Activated CD4-positive, alpha-beta memory T cell treated with anti-CD3 and anti-CD28 coated beads, Interleukin-2, amount 10 ng/mL, durations not matched to agents 7 days and 5 days (primary cell): ENCODE results near the gene RPGRIP1L. TPM values are rescaled to one million over a fixed set of nuclear protein-coding genes. Genes with fewer than 3 reads are reported as not detected.

Experiments
- CTCF ChIA-PET: fragments of 350-600 bp; sonication (Branson Sonifier 250); formaldehyde crosslinking; loops from one replicate; lab custom pipeline; 2021; ENCODE audit warnings: antibody characterized with exemption, inconsistent platforms; lab: Charles Lee
- POLR2A ChIA-PET: fragments of 350-600 bp; sonication (Branson Sonifier 250); formaldehyde crosslinking; loops from one replicate; lab custom pipeline; 2021; ENCODE audit warnings: antibody characterized with exemption; lab: Charles Lee
- DNase-seq: peaks from one replicate; pipeline ENCODE4 v3.0.0-alpha.2; 2020
- H3K27ac Mint-ChIP-seq: one replicate; pipeline ENCODE4 v1.8.0; 2021; ENCODE audit warnings: mild to moderate bottlenecking, mixed read lengths
- H3K27me3 Mint-ChIP-seq: one replicate; pipeline ENCODE4 v1.8.0; 2021; ENCODE audit warnings: mixed read lengths
- H3K36me3 Mint-ChIP-seq: one replicate; pipeline ENCODE4 v1.8.0; 2021; ENCODE audit warnings: low read depth, mixed read lengths
- H3K4me1 Mint-ChIP-seq: one replicate; pipeline ENCODE4 v1.8.0; 2021; ENCODE audit warnings: mixed read lengths
- H3K4me3 Mint-ChIP-seq: one replicate; pipeline ENCODE4 v1.8.0; 2021; ENCODE audit warnings: mild to moderate bottlenecking, mixed read lengths
- H3K9me3 Mint-ChIP-seq: one replicate; pipeline ENCODE4 v1.8.0; 2021; ENCODE audit warnings: mixed read lengths
- total RNA-seq, 2 experiments: library from RNA; stranded (reverse); gene quantifications; one replicate each; pipeline ENCODE4 v1.2.3, GENCODE V29; 2021

RPGRIP1L gene
- total RNA-seq, 2 experiments from 2014 or later = 4.5 to 5.1 TPM

DNA sequence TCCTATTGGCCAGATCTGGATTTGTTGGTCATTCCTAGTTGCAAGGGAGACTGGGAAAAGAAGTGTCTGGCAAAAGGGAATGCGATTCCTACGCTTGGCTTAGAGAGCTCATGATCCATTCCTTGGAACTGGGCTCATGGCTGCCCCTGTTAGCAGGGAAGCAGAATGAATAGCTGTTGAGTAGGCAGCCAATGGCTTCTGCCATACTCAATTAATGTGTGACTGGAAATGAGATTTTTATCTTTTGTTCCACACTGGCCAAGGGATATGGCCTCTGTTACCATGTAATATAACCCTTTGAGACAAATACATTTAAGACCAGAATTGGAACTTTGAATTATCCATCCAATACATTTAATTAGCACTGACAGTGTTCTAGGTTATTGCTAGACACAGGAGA lies 31.2 kb upstream of the RPGRIP1L start:
- Mint-ChIP-seq H3K27me3 (no peaks in the 10 kb centered on the region), H3K9me3 (no peaks in the 10 kb centered on the region), H3K36me3 (no peaks in the 10 kb centered on the region), H3K4me3 (no peak overlapping the region), H3K27ac (no peak overlapping the region), H3K4me1 (no peaks in the 10 kb centered on the region)
- DNase-seq = no peak
- ChIA-PET POLR2A (no interaction called here), CTCF (interaction anchor here (1.4 kb wide), 1 partner anchor 8 kb away, joined by 3 read pairs; no protein-coding TSS in a partner anchor)

DNA sequence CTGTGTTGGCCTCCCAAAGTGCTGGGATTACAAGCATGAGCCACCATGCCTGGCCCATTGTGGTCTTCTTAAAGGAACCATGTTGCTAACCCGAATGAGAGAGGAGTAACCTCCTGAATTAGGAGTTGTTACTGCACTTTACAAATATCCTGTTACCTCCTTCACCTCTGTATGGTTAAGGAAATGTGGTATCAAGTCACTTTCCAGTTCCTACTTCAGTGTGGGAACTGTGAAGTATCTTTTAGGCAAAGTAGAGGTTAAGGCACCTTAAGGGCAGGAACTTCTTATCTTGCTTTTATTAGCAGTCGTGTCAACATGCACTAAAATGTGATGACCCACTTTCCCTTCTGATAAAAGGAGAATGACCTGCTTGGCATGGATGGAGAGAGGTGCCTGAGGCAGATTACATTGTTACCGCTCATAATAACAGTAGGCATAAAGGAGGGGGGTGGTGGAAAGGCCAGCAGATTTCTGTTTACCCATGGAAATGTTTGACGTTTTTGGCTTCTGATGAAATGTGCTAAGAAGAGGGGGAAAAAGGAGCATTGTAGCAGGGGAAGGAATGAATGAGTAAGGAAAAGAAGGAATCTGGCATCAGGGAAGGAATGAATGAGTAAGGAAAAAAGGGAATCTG lies 28.8 kb upstream of the RPGRIP1L start:
- no peak for DNase-seq
- H3K4me3 Mint-ChIP-seq = no peak overlapping the region
- H3K4me1 Mint-ChIP-seq = no peaks in the 10 kb centered on the region
- H3K27ac Mint-ChIP-seq = no peak overlapping the region
- no peaks in the 10 kb centered on the region for H3K27me3 Mint-ChIP-seq
- peaks cover 3% of the 10 kb centered on the region for H3K36me3 Mint-ChIP-seq
- CTCF ChIA-PET = interaction anchor here (0.6 to 0.7 kb wide), 2 partner anchors 42 to 345 kb away, joined by 3 read pairs; no protein-coding TSS in a partner anchor
- no peaks in the 10 kb centered on the region for H3K9me3 Mint-ChIP-seq
- POLR2A ChIA-PET = no interaction called here

DNA sequence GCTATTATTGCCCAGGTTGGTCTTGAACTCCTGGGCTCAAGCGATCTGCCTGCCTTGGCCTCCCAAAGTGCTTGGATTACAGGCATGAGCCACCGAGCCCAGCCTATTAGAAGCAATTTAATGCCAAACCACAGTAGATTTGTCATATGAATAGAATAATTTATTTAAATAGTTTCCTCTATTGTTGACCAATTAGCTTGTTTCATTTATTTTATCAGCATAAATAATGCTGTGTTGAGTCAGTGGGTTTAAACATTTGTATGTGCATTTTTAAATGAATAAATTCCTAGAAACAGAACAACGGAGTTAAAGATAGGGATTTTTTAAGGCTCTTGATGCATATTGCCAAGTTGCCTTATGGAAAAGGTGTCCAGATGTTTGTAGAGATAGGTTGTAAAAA lies 27.0 kb upstream of the RPGRIP1L start:
- CTCF ChIA-PET = interaction anchor here (1.5 kb wide), 1 partner anchor 13 kb away, joined by 8 read pairs; no protein-coding TSS in a partner anchor

DNA sequence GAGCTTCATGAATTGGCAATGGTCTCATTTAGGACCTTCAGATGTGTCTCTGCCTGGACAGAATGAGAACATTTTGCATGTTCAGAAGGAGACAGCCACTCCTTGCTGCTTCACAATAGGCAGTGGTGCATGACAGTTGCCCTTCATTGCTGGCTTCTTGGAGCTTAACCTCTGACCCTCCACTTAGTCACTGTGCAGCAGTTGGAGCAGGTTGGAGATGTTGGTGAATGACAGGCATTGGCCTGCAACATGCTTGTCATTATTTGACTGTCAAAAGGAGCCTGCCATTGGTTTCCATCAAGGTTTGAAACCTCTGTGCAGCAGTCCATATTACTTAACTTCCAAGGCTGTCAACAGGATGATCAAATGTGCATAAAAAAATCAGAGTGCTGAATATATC lies 23.0 kb upstream of the RPGRIP1L start:
- POLR2A ChIA-PET = no interaction called here
- no peaks in the 10 kb centered on the region for H3K4me1 Mint-ChIP-seq
- no peaks in the 10 kb centered on the region for H3K9me3 Mint-ChIP-seq
- CTCF ChIA-PET = no interaction called here
- H3K36me3 Mint-ChIP-seq = peaks cover 7% of the 10 kb centered on the region
- no peak for DNase-seq
- no peak overlapping the region for H3K27ac Mint-ChIP-seq
- H3K27me3 Mint-ChIP-seq = no peaks in the 10 kb centered on the region
- H3K4me3 Mint-ChIP-seq = no peak overlapping the region

More for the DNA sequence above, 27.0 kb upstream of the RPGRIP1L start:
- no peak overlapping the region for H3K4me3 Mint-ChIP-seq
- no peak overlapping the region for H3K27ac Mint-ChIP-seq
- POLR2A ChIA-PET = no interaction called here
- H3K27me3 Mint-ChIP-seq = no peaks in the 10 kb centered on the region
- H3K9me3 Mint-ChIP-seq = no peaks in the 10 kb centered on the region
- DNase-seq = no peak
- H3K4me1 Mint-ChIP-seq = no peaks in the 10 kb centered on the region
- H3K36me3 Mint-ChIP-seq = peaks cover 7% of the 10 kb centered on the region

GRCh38 chr16:53721017-53721416 lies 17.4 kb upstream of the RPGRIP1L start:
- Mint-ChIP-seq H3K4me3 (no peak overlapping the region), H3K36me3 (peaks cover 3% of the 10 kb centered on the region), H3K4me1 (peaks cover 3% of the 10 kb centered on the region), H3K27ac (no peak overlapping the region), H3K9me3 (no peaks in the 10 kb centered on the region), H3K27me3 (no peaks in the 10 kb centered on the region)
- no peak for DNase-seq
- POLR2A ChIA-PET = no interaction called here
- CTCF ChIA-PET = no interaction called here

DNA sequence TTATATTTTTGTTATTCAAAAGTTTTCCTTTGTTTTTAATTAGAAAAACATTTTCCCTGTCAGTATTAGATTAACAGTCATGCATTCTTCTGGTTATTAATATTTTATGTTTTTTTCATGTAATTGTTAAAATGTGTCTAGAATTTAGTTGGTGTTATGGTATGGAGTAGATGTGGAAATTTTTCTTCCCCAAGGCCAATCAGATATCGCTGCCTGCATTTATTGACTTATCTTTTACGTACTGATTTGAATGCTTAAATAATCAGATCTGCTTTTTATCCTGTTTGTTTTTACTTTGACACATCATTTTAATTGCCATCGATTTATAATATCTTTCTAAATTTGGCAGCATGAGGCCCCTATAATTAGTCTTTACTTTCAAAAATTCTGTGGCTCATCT lies 13.9 kb upstream of the RPGRIP1L start:
- peaks cover 8% of the 10 kb centered on the region for H3K4me1 Mint-ChIP-seq

GRCh38 chr16:53715023-53715384 lies 11.3 kb upstream of the RPGRIP1L start:
- H3K27ac Mint-ChIP-seq = no peak overlapping the region
- ChIA-PET CTCF (no interaction called here), POLR2A (no interaction called here)
- DNase-seq = no peak
- H3K27me3 Mint-ChIP-seq = no peaks in the 10 kb centered on the region
- H3K4me1 Mint-ChIP-seq = peaks cover 8% of the 10 kb centered on the region
- H3K4me3 Mint-ChIP-seq = no peak overlapping the region
- no peaks in the 10 kb centered on the region for H3K9me3 Mint-ChIP-seq
- H3K36me3 Mint-ChIP-seq = peaks cover 3% of the 10 kb centered on the region

More for the DNA sequence above, 13.9 kb upstream of the RPGRIP1L start:
- H3K4me3 Mint-ChIP-seq = no peak overlapping the region
- no peak overlapping the region for H3K27ac Mint-ChIP-seq
- CTCF ChIA-PET = no interaction called here
- peaks cover 5% of the 10 kb centered on the region for H3K36me3 Mint-ChIP-seq
- POLR2A ChIA-PET = no interaction called here
- DNase-seq = no peak
- no peaks in the 10 kb centered on the region for H3K9me3 Mint-ChIP-seq
- H3K27me3 Mint-ChIP-seq = no peaks in the 10 kb centered on the region

DNA sequence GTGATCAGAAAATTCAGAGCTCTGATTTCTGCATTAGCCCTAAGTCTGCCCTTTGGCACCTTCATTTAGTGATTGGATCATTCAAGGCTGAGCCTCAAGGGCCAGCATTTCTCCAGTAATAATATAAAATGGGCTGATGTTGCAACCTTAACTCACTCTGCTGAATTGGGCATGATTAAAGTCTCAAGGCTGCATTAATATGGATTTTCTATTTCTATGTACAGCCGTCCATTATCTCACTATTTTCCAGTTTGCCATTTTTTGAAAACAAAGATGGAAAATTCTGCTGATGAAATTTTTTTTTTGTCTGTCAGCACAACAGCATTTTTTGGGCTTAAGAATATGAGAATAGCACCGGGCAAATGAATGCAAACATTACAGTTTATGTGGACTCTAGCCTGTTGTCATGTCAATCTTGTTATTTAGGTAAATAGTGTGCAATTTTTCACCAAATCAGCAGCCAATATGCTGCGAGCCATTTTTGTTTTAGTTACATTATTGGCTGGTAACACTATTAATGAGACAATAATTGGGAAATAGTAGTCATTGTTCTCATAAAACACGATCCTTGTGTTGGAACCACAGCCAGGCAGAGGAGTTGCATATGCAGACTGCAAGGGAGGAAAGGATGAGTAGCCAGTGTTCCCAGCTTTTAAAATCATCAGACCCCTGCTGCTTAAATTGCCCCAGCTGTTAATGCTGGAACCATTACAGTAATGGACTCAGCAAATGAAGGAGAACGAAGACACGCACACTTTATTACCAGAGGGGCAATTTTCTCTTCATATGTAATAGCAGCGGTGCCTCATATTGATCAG lies 10.8 kb upstream of the RPGRIP1L start:
- Mint-ChIP-seq H3K9me3 (no peaks in the 10 kb centered on the region), H3K4me3 (no peak overlapping the region), H3K36me3 (peaks cover 6% of the 10 kb centered on the region), H3K27ac (no peak overlapping the region), H3K4me1 (peaks cover 8% of the 10 kb centered on the region), H3K27me3 (no peaks in the 10 kb centered on the region)
- ChIA-PET CTCF (no interaction called here), POLR2A (no interaction called here)
- DNase-seq = no peak

- ChIA-PET POLR2A (no interaction called here), CTCF (no interaction called here)
- no peak for DNase-seq
- H3K9me3 Mint-ChIP-seq = no peaks in the 10 kb centered on the region
- peaks cover 6% of the 10 kb centered on the region for H3K36me3 Mint-ChIP-seq
- peaks cover 8% of the 10 kb centered on the region for H3K4me1 Mint-ChIP-seq
- H3K27ac Mint-ChIP-seq = no peak overlapping the region
- H3K27me3 Mint-ChIP-seq = no peaks in the 10 kb centered on the region
- no peak overlapping the region for H3K4me3 Mint-ChIP-seq
These were observed 9.9 kb upstream of the RPGRIP1L start for GRCh38 chr16:53713403-53714204.

DNA sequence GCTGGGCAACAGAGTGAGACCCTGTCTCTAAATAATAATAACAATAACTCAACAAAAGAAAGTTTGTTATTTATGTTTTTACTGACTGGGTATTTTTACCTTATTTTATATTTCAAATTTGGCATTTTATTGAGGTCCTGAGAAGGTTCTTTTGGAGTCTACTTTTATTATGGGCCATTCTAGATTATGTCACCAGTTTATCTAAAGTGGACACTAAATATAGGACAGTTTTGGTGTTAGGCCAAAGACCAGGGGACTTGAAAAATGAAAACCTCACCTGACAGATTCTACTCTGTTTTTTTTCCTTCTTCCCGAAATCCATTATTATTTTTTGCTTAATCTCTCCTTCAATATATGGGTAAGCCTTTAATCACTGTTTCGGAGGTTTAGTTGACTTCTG lies 8.4 kb upstream of the RPGRIP1L start:
- Mint-ChIP-seq H3K27ac (no peak overlapping the region), H3K4me3 (no peak overlapping the region), H3K36me3 (peaks cover 14% of the 10 kb centered on the region), H3K9me3 (no peaks in the 10 kb centered on the region), H3K27me3 (no peaks in the 10 kb centered on the region), H3K4me1 (peaks cover 11% of the 10 kb centered on the region)
- POLR2A ChIA-PET = no interaction called here
- DNase-seq = no peak
- CTCF ChIA-PET = no interaction called here

- H3K36me3 Mint-ChIP-seq = peaks cover 18% of the 10 kb centered on the region
These were observed 7.7 kb upstream of the RPGRIP1L start for GRCh38 chr16:53711390-53711789.

DNA sequence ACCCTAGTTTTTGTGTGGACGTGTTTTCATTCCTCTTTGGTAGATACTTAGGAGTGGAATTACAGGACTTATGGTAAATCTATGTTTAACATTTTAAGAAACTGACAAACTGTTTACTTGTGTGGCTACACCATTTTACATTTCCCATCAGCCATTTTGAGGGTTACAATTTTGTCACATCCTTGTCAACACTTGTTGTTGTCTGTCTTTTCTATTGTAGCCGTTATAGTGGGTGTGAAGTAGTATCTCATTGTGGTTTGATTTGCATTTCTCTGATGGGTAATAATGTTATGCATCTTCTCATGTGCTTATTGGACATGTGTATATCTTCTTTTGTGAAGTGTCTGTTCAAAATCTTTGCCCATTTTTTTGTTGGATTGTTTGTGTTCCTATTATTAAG lies 4.8 kb upstream of the RPGRIP1L start:
- H3K27ac Mint-ChIP-seq = no peak overlapping the region
- H3K4me1 Mint-ChIP-seq = peaks cover 26% of the 10 kb centered on the region
- DNase-seq = no peak
- peaks cover 21% of the 10 kb centered on the region for H3K36me3 Mint-ChIP-seq
- CTCF ChIA-PET = no interaction called here
- POLR2A ChIA-PET = no interaction called here
- no peaks in the 10 kb centered on the region for H3K9me3 Mint-ChIP-seq
- H3K27me3 Mint-ChIP-seq = no peaks in the 10 kb centered on the region
- no peak overlapping the region for H3K4me3 Mint-ChIP-seq

More at GRCh38 chr16:53711390-53711789, 7.7 kb upstream of the RPGRIP1L start:
- H3K27me3 Mint-ChIP-seq = no peaks in the 10 kb centered on the region
- H3K9me3 Mint-ChIP-seq = no peaks in the 10 kb centered on the region
- H3K27ac Mint-ChIP-seq = no peak overlapping the region
- no peak for DNase-seq
- peaks cover 13% of the 10 kb centered on the region for H3K4me1 Mint-ChIP-seq
- ChIA-PET POLR2A (no interaction called here), CTCF (no interaction called here)
- no peak overlapping the region for H3K4me3 Mint-ChIP-seq

DNA sequence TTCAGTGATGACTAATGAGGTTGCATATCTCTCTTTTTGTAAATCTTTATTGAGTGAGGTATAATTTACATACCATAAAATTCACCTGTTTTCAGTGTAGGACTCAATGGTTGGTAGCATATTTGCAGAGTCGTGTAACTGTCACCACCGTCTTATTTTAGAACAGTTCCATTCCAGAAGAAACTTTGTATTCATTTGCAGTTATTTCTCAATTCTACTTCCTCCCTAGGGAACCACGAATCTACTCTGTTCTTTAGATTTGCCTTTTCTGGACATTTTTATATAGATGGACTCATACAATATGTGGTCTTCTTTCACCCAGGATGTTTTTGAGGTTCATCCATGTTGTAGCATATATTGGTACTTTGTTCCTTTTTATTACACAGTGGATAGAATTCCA lies 4.0 kb upstream of the RPGRIP1L start:
- Mint-ChIP-seq H3K27ac (no peak overlapping the region), H3K27me3 (no peaks in the 10 kb centered on the region), H3K4me3 (no peak overlapping the region), H3K4me1 (peaks cover 26% of the 10 kb centered on the region), H3K9me3 (no peaks in the 10 kb centered on the region), H3K36me3 (peaks cover 20% of the 10 kb centered on the region)
- POLR2A ChIA-PET = no interaction called here
- CTCF ChIA-PET = no interaction called here
- DNase-seq = no peak
